Stimulated activated CD8-positive, alpha-beta memory T cell treated with anti-CD3 and anti-CD28 coated beads, Interleukin-2, amount 100 ng/mL, for 1 hour (primary cell): Measurements from ENCODE around the gene BEGAIN.

Source experiments
- DNase-seq, 2 donors: peaks; one replicate each; pipeline ENCODE4 v3.0.0-alpha.2; 2020; ENCODE audit warnings: low read depth in 2 of 2

BEGAIN gene

GRCh38 chr14:100601064-100601463, 13.8 kb upstream of the BEGAIN start:
- DNase-seq: no peak

- DNase-seq: no peak
Measured at GRCh38 chr14:100599981-100600380, 12.8 kb upstream of the BEGAIN start.

DNA sequence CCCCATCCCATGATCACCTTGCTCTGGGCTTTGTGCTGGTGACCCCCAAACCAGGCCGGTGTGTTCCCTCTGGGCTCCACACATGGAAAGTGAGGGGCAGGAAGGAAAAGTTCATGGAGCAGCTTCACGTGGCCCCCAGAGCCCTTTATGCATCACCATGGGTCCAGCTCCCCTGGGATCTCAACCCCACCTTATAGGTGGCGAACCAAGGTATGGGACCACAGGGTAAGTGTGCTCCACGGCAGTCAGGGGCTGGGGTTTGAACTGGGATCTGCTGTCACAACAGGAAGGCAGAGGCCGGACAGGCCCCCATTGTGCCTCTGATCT, 7.4 kb upstream of the BEGAIN start:
- DNase-seq: no peak

- DNase-seq: no peak
Measured at GRCh38 chr14:100593751-100594624, 6.8 kb upstream of the BEGAIN start.

GRCh38 chr14:100592972-100593371, 5.8 kb upstream of the BEGAIN start:
- no peak for DNase-seq

GRCh38 chr14:100592461-100592891, 5.3 kb upstream of the BEGAIN start:
- no peak for DNase-seq

- DNase-seq: no peak
Measured at GRCh38 chr14:100591453-100592371, 4.5 kb upstream of the BEGAIN start.

DNA sequence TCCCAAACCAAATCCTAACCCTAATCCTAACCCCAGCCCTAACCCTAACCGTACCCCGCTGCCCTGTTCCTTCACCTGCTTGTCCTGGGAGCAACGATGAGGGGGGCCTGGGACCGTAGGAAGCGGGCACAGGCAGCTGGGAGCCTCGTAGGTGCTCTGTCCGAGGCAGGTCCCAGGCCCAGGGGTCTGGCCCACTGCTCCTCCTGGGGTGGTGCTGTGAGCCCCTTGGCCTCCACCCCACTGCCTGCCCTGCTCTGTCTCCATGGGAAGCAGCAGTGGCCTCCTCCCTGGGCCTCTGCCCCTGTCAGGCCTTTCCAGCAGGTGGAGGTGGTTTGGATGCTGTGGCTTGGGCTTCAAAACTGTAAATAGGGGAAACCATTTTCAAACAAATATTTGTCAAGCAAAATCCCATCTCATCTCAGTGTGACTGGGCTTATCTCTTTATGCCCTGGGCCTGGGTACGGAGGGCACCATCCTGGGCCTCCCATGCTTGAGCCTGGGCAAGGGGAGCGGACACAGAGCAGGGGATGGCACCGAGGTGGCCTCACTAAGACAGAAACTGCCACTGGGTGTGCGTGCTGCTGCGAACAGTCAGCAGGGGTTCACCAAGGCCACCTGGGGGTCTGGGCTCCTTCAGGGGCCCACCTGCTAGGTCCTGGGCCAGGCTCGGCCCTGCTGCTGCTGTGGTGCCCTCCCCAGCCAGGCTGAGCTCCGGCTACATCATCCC, 3.7 kb upstream of the BEGAIN start:
- no peak for DNase-seq

- no peak for DNase-seq
Measured at GRCh38 chr14:100589760-100590469, 2.7 kb upstream of the BEGAIN start.

GRCh38 chr14:100589071-100589759, 2.0 kb upstream of the BEGAIN start:
- no peak for DNase-seq

GRCh38 chr14:100588671-100589070, 1.5 kb upstream of the BEGAIN start:
- no peak for DNase-seq

DNA sequence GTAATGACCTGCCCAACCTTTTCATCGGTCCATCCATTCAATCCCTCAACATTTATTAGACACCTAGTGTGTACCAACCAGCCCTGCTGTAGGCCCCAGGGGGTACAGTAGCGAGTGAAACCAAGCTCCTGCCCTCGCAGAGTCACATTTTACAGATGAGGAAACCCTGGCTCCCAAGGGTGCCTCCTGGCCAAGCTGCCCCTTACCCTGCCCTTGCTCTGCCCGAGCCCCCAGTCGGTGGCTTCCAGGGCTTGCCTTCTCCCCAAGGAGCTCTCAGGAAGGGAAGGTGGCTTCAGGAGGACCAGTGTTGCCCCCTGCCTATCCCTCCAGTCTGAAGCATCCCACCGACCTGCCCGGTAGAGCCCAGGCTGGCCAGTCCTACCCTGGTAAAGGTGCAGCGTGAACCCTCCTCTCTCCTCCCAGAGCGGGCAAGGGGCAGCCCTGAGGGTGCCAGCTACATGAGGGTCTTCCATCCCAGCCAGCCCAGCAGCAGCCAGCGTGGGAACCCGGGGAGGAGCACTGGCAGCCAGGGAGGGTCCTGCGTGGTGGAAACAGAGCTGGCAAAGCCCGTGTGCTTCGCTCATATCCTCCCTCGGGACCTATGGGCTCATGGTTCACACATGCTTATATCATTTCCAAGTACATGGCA, 670 bp upstream of the BEGAIN start:
- no peak for DNase-seq

DNA sequence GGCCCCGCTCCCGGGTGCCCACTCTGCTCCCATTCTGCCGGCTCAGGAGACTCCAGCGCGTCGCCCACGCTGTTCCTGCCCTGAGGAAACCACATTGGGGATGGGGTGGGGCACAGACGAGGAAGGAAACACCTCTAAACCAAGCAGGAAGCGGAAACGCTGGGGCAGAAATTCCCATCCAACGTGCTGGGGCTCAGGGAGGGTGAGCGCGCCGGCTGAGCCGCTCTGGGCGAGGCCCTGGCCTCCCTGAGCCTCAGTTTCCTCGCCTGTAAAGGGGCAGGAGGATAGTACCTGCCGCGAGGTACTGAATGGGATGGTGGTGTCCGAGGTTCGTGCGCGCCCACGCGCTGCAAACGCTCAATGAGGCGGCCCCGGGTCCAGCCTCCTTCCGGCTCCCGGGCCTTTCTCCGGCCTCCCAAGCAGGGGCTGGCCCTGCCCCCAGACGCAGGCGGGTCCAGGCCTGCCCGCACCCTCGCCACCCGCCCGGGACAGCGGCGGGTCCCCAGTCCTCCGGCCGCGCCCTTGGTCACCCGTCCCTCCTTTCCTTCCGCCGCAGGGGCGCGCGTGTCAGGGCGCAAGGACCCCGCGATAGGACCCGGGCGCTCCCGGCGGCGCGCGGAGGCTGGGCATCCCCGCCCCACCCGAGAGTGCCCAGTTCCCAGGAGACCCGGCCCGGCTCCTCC, 673 bp downstream of the BEGAIN start:
- DNase-seq: no peak

DNA sequence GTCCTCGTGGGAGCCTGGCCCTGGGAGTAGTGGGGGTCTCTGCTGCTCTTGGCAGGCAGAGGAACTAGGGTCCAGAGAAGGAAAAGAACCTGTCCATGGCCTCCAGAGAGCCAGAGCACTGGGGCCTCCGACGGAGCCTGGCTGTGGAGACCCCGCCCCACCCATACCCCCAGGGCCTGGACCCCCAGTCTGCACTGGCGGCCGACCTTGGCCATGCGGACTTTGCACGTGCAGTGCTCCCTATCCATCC, 1.1 kb downstream of the BEGAIN start:
- no peak for DNase-seq

- DNase-seq: no peak
Measured at GRCh38 chr14:100585448-100586152, 1.6 kb downstream of the BEGAIN start.

GRCh38 chr14:100584056-100585031, 2.9 kb downstream of the BEGAIN start:
- DNase-seq: no peak

DNA sequence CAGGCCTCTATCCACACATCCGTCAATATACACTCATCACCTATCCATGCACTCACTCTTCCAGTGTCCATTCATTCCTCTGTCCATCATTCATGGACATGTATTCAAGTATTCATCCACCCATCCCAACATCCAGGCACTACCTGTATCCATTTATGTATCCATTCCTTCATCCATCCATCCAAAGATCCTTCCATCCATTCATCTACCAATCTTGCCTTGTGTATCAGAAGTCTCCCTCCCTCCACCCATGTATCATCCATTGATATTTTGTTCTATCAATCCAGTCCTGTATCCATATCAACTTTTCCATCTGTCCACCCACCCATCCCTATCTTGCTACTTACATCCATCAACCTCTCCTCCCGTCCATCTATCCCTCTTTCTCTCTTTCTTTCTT, 4.0 kb downstream of the BEGAIN start:
- no peak for DNase-seq

DNA sequence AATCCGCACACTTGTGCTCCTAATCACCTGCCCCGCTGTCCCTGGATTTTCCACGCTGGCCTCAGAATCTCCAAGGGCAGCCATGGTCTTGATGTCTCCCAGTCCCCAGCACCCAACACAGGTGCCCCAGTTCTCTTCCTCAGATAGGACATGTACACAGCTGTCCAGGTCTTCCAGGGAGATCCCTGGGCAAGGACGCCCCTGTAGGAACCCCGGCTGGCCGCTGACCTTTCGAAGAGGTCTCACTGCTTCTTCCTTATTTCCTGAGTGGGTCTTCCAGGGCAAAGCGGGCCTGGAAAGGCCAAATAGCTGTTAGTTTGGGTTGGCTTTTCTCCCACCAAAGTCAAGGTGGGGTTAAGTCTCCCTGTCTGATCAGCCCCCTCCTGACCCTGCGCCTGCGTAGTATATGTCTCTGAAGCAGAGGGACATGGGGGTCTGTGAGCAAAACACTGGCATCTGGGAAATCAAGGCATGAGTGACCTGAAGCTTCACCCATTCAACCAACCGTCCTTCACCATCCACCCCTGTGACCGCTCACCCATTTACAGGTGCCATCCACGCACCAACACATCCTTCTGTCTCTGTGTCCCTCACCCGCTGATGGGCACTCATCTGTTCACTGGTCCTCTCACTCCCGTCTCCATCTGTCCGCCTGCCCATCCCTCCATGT, 4.6 kb downstream of the BEGAIN start:
- DNase-seq: no peak
